ENCODE results near the gene TEAD1.

DNA sequence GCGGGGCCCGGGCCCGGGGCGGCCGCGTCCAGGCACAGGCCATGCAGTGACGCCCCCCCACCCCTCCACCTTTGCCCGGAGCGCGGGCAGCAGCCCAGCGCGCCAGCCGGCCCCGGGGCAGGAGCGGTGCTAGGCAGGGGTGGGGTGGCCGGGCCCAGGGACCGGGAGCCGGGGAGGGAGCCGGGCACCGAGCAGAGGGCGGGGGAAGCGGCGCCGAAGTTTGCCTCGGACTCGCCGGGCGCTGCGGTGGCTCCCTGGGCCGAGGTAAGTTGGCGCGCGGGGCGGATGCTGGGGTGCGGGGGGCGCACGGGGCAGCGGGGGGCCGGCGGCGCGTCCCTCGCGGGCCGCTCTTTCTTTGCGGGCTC, 332 bp downstream of the TEAD1 start:
- TF ChIP-seq, protein P1, sequence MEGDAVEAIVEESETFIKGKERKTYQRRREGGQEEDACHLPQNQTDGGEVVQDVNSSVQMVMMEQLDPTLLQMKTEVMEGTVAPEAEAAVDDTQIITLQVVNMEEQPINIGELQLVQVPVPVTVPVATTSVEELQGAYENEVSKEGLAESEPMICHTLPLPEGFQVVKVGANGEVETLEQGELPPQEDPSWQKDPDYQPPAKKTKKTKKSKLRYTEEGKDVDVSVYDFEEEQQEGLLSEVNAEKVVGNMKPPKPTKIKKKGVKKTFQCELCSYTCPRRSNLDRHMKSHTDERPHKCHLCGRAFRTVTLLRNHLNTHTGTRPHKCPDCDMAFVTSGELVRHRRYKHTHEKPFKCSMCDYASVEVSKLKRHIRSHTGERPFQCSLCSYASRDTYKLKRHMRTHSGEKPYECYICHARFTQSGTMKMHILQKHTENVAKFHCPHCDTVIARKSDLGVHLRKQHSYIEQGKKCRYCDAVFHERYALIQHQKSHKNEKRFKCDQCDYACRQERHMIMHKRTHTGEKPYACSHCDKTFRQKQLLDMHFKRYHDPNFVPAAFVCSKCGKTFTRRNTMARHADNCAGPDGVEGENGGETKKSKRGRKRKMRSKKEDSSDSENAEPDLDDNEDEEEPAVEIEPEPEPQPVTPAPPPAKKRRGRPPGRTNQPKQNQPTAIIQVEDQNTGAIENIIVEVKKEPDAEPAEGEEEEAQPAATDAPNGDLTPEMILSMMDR (IDR thresholded peaks at IDR 0.05 in 4 of 5, conservative IDR thresholded peaks at IDR 0.05 in 1 of 5), result no peak
- no peak for TF ChIP-seq POLR2A (IDR thresholded peaks at IDR 0.05)

Data from gastrocnemius medialis (tissue), 4 donors.